GM19452 (cell line): Measurements from ENCODE around the gene ZNF654.
"Not testable (repeated sequence)": the region's sequence is repeated elsewhere in the genome, so short reads cannot be mapped to it uniquely, and the experiment has no call there.

Source experiments
- ATAC-seq: cut with Tn5 transposase; IDR thresholded peaks from one replicate; pipeline ENCODE4 v1.9.1; 2021; ENCODE audit not compliant: unreplicated experiment

The ZNF654 gene

GRCh38 chr3:88059380-88060170 lies 520 bp downstream of the ZNF654 start:
- peak; percentile 5 for ATAC-seq

- no peak for ATAC-seq
Measured at GRCh38 chr3:88061746-88062145, 2.7 kb downstream of the ZNF654 start.

GRCh38 chr3:88075072-88075471 lies 16.0 kb downstream of the ZNF654 start:
- ATAC-seq: no peak

GRCh38 chr3:88075497-88075896 lies 16.4 kb downstream of the ZNF654 start:
- ATAC-seq: no peak

DNA sequence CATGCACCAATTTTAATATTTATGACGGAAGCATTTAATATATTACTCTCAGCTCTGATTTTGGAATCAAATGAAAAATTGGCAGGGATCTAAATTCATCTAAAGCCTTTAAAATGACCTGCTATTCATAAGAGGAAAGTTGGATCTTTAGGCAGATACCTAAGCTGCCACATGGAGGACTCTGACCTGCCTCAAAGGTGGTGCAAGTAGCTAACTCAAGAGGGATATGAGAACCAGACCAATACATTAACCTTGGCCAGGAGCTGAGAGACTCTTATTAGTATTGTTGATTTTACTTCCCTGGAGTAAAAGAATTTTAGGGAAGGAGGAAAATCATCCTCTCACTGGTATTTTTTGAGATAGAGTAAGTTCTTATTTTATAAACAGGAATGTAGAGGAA lies 17.7 kb downstream of the ZNF654 start:
- ATAC-seq: no peak

DNA sequence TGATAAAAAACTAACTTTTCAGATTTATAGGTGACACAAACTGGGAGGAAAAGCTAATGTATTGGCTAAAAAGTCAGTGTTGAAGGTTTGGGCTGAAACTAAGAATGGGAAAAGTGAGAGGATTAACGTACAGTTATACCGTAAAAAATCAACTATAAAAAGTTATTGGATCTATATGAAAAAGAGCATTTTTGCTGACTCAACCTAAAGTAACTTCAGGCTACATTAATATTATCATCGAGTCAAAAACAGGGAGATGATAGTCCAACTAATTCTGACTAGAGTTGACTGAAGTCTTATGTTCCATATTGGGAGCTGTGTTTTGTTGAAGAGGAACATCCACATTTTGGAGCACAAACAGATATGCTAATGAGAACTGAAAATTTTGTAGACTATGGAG lies 19.9 kb downstream of the ZNF654 start:
- ATAC-seq: no peak

DNA sequence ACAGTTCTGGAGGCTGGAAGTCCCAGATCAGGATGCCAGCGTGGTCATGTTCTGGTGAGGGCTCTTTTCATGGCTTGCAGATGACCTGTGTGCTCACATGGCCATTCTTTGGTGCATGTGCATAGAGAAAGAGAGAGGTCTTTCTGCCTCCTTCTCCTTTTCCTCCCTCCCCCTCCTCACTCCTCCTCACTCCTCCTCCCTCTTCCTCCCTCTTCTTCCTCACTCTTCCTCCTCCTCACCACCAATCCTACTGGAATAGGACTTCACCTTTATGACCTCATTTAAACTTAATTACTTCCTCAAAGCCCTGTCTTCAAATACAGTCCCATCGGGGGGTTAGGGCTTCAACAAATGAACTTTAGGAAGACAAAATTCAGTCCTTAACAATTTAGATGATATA lies 23.8 kb downstream of the ZNF654 start:
- ATAC-seq: no peak

- ATAC-seq: no peak
Measured at GRCh38 chr3:88084097-88084501, 25.0 kb downstream of the ZNF654 start.

GRCh38 chr3:88090681-88091080 lies 31.6 kb downstream of the ZNF654 start:
- ATAC-seq: no peak

GRCh38 chr3:88092270-88092669 lies 33.2 kb downstream of the ZNF654 start:
- no peak for ATAC-seq

DNA sequence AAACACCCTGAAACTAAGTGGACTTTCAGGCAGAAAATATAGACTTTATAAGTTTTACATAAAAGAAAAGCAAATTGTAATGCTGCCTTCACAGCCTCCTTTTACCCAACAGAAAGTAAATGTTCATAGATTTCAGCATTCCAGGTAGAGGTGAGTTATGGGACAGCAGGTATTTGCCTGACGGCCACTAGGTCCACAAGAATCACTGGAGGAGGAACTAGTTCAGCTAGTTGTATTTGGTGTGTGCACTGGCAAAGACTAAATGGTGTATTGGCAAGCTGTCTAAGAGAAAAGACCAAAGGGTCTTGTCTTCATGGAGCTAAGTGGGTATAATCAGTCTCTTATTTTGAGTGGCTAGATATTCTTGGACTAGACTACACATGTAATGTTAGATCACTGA lies 34.2 kb downstream of the ZNF654 start:
- no peak for ATAC-seq

GRCh38 chr3:88101142-88101541 lies 42.1 kb downstream of the ZNF654 start:
- ATAC-seq: peak; percentile 69

- no peak for ATAC-seq
Measured at GRCh38 chr3:88105325-88105724, 46.3 kb downstream of the ZNF654 start.

DNA sequence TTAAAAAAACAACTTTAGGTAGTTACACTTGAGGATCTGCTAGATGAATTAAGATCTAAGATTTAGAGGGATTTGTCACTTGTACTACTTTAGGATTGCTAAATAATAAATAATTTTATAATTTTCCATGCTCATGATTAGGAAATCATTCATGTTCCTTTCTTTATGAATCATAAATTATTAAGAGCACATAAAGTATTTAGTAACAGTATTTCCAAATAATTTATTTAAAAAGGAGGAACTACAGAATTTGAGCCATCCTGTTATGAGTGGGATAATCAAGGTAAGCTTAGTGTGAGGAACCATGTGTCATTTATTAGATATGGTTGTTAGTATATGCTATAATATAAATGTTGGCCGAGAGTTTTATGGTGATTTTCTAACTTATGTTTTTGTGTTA lies 53.2 kb downstream of the ZNF654 start:
- no peak for ATAC-seq

DNA sequence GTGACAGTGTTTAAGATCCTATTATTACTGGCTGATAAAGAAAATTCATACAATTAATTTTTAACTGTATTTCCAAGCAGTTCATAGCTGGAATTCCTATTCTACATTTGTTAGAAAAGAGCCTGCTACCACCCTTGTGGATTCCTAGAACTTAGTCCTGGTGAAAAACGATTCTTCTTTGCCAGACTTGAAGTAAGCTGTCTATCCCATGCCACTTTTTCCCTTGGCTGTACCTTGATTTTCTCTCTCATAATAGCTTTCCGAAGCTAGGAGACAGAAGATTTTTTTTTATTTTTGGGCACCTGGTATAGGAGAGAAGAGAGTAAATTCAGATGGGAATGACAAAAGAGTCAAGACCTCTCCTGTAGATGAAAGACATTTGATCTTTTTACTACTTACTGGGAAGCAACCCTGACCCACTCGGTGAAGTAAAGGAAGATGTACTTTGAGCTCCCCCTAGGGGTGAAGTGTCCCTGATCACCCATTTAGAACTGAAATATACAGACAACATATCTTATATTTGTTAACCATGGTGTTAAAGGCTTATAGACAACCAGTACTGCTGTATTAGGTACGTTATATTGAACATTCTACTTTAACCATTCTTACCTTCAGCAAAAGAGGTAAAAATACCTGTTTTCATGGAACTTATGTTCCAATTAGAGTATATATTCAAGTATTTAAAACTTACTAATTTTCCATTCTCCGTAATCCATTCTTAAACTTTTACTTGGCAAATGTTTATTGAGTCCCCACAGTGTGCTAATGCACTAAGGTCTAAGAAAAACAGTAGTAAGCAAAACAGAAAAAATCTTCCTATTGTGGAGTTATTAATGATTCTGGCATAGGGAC lies 54.5 kb downstream of the ZNF654 start:
- ATAC-seq: peak; percentile 84

- no peak for ATAC-seq
Measured at GRCh38 chr3:88114878-88115549, 56.0 kb downstream of the ZNF654 start.

DNA sequence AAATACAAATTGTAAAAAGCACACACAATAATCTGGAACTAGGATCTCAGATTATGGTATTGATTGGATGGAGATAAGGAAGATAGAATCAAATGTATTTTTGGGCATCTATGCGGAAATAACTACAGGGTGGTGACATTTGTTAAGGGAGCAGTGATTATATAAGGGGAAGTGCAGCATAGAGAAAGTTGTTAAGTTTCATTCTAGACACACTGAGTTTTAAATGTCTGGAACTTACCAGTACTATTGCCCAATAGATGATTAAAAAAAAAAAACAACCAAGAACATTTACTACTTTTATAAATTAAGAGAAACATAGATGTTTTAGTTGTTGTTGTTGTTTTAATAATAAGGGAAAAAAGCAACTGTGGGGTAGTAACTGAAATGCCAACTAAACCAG lies 58.6 kb downstream of the ZNF654 start:
- ATAC-seq: no peak

- not testable (repeated sequence) for ATAC-seq
Measured at GRCh38 chr3:88118603-88119002, 59.5 kb downstream of the ZNF654 start.

- ATAC-seq: no peak
Measured at GRCh38 chr3:88123526-88123925, 64.5 kb downstream of the ZNF654 start.

DNA sequence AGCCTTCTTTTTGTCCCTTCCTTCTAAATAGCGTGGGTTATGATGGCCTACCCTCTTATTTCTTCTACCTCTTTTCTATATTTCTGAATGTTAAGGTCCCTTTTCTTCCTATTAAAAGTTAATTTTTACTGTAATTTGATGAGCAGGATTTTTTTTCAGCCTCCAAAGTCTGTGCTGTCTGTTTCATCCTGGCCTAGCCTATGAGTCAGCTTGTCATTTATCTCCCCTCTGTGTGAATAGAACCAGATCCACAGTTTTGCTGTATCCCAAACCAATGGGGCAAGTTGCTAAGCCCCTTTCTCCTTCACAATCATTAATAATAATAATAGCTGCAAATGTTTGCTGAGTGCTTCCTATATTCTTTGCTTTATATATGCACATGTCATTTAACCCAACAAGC lies 72.6 kb downstream of the ZNF654 start:
- ATAC-seq: no peak

DNA sequence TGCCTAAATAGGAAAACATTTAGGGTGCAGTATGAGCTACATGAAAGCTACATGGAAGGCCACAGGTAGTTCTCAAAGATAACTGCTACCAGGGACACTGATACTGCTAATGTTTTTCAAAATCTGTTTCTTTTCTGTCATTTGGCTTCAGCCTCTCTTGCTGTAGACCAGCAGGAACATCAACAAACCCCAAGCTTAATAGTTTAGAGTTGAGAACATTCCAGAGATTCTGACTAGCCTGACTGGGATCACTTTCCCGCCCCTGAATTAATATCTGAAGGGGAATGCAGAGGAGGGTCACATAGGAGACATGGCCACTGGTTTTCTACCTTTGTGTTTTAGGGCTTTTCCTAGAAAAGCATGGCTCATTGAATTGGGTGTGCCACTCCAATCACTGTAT lies 73.8 kb downstream of the ZNF654 start:
- ATAC-seq: no peak
